H1 (cell line): ENCODE results near the gene NASP. TPM values are rescaled to one million over a fixed set of nuclear protein-coding genes. Genes with fewer than 3 reads are reported as not detected.

Experiments used
- polyA plus RNA-seq, 7 experiments: library from polyadenylated mRNA; depleted of rRNA in 3 of 7; stranded (reverse) in 5 of 7; unstranded in 2 of 7; fragments of >200 nt in 5 of 7; fragments of 200-250 nt in 2 of 7; gene quantifications; 1 replicate in 5 of 7; 2 replicates in 1 of 7; 4 replicates in 1 of 7; pipeline versions ENCODE4 v1.2.1 to v1.2.3, GENCODE V29; 2011 to 2013; ENCODE audit warnings: missing spikeins in 2 of 7, mixed read lengths in 2 of 7
- total RNA-seq: library from RNA; stranded (reverse); fragmentation: NEBNext Ultra II Directional; extraction: Animal tissue kit (Norgen Biotek cat#: 25700); gene quantifications from 2 replicates; pipeline ENCODE4 v1.2.1, GENCODE V29; 2021
- TF ChIP-seq, protein P1 (sequence below): fragments of 300-600 bp; sonication (generic); IDR thresholded peaks from 2 replicates; pipeline ENCODE4 v1.7.1; 2012; ENCODE audit warnings: low read length, moderate library complexity, mild to moderate bottlenecking, inconsistent platforms; ENCODE audit not compliant: insufficient replicate concordance
- TF ChIP-seq, protein P2 (sequence below): IDR thresholded peaks from 2 replicates; pipeline ENCODE4 v1.6.1; 2011; ENCODE audit warnings: low read depth, mild to moderate bottlenecking, low read length; ENCODE audit not compliant: insufficient read depth

Gene NASP
- total and polyA plus RNA-seq, 2 of the 8 experiments (the other 6 are each of a cell fraction or from before 2014, with no cell fraction given): 263 to 647 TPM

- TF ChIP-seq, protein P1, sequence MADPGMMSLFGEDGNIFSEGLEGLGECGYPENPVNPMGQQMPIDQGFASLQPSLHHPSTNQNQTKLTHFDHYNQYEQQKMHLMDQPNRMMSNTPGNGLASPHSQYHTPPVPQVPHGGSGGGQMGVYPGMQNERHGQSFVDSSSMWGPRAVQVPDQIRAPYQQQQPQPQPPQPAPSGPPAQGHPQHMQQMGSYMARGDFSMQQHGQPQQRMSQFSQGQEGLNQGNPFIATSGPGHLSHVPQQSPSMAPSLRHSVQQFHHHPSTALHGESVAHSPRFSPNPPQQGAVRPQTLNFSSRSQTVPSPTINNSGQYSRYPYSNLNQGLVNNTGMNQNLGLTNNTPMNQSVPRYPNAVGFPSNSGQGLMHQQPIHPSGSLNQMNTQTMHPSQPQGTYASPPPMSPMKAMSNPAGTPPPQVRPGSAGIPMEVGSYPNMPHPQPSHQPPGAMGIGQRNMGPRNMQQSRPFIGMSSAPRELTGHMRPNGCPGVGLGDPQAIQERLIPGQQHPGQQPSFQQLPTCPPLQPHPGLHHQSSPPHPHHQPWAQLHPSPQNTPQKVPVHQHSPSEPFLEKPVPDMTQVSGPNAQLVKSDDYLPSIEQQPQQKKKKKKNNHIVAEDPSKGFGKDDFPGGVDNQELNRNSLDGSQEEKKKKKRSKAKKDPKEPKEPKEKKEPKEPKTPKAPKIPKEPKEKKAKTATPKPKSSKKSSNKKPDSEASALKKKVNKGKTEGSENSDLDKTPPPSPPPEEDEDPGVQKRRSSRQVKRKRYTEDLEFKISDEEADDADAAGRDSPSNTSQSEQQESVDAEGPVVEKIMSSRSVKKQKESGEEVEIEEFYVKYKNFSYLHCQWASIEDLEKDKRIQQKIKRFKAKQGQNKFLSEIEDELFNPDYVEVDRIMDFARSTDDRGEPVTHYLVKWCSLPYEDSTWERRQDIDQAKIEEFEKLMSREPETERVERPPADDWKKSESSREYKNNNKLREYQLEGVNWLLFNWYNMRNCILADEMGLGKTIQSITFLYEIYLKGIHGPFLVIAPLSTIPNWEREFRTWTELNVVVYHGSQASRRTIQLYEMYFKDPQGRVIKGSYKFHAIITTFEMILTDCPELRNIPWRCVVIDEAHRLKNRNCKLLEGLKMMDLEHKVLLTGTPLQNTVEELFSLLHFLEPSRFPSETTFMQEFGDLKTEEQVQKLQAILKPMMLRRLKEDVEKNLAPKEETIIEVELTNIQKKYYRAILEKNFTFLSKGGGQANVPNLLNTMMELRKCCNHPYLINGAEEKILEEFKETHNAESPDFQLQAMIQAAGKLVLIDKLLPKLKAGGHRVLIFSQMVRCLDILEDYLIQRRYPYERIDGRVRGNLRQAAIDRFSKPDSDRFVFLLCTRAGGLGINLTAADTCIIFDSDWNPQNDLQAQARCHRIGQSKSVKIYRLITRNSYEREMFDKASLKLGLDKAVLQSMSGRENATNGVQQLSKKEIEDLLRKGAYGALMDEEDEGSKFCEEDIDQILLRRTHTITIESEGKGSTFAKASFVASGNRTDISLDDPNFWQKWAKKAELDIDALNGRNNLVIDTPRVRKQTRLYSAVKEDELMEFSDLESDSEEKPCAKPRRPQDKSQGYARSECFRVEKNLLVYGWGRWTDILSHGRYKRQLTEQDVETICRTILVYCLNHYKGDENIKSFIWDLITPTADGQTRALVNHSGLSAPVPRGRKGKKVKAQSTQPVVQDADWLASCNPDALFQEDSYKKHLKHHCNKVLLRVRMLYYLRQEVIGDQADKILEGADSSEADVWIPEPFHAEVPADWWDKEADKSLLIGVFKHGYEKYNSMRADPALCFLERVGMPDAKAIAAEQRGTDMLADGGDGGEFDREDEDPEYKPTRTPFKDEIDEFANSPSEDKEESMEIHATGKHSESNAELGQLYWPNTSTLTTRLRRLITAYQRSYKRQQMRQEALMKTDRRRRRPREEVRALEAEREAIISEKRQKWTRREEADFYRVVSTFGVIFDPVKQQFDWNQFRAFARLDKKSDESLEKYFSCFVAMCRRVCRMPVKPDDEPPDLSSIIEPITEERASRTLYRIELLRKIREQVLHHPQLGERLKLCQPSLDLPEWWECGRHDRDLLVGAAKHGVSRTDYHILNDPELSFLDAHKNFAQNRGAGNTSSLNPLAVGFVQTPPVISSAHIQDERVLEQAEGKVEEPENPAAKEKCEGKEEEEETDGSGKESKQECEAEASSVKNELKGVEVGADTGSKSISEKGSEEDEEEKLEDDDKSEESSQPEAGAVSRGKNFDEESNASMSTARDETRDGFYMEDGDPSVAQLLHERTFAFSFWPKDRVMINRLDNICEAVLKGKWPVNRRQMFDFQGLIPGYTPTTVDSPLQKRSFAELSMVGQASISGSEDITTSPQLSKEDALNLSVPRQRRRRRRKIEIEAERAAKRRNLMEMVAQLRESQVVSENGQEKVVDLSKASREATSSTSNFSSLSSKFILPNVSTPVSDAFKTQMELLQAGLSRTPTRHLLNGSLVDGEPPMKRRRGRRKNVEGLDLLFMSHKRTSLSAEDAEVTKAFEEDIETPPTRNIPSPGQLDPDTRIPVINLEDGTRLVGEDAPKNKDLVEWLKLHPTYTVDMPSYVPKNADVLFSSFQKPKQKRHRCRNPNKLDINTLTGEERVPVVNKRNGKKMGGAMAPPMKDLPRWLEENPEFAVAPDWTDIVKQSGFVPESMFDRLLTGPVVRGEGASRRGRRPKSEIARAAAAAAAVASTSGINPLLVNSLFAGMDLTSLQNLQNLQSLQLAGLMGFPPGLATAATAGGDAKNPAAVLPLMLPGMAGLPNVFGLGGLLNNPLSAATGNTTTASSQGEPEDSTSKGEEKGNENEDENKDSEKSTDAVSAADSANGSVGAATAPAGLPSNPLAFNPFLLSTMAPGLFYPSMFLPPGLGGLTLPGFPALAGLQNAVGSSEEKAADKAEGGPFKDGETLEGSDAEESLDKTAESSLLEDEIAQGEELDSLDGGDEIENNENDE: no peak
- TF ChIP-seq, protein P2, sequence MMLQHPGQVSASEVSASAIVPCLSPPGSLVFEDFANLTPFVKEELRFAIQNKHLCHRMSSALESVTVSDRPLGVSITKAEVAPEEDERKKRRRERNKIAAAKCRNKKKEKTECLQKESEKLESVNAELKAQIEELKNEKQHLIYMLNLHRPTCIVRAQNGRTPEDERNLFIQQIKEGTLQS: no peak
Measured at GRCh38 chr1:45554198-45554597, 29.6 kb upstream of the NASP start (continued).
